GM19397 (cell line): ENCODE measurements around the gene SOX5.
"Not testable (repeated sequence)": the region's sequence is repeated elsewhere in the genome, so short reads cannot be mapped to it uniquely, and the experiment has no call there.

ENCODE experiments used
- ATAC-seq: cut with Tn5 transposase; IDR thresholded peaks from one replicate; pipeline ENCODE4 v1.9.1; 2021; ENCODE audit warnings: mild to moderate bottlenecking, moderate library complexity; ENCODE audit not compliant: unreplicated experiment

SOX5 gene

GRCh38 chr12:23911574-23911973, 37.9 kb downstream of the SOX5 start:
- ATAC-seq: no peak

DNA sequence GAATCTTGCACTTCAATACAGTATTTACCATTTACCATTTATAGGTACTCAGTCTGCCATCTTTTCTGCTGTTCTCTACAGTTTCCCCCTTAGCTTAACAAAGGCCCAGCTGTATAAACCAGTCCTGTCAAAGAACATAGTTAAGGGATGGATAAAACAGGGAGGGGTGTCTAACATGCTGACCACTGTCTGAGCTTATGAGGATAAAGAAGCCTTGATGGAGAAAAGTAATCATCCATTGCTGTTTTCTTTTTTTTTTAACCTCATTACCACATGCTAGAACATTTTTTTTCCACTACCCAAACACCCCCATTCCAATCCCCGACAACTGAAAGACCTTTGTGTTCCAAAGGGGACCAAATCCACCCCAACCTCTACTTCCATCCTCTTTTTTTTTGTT, 39.9 kb downstream of the SOX5 start:
- no peak for ATAC-seq

- no peak for ATAC-seq
Measured at GRCh38 chr12:23906329-23906728, 43.1 kb downstream of the SOX5 start.

DNA sequence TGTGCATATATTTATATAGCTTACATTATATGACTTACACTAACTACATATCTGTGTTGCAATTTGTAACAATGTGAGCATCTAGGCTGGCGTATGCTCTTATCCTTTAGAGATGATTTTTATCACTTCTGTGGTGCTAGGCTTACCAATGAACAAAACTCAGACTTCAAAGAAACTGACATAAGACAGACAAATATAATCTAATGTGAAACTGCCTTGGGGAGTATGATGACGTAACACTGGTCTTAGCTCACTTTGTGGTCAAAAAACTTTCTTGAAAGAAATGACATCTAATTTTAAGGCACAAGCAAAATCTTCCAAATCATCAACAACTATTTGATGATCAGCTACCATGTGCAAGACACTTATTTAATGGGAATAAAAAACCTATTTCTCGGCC, 50.0 kb downstream of the SOX5 start:
- ATAC-seq: no peak

- ATAC-seq: no peak
Measured at GRCh38 chr12:23898121-23898520, 51.3 kb downstream of the SOX5 start.

DNA sequence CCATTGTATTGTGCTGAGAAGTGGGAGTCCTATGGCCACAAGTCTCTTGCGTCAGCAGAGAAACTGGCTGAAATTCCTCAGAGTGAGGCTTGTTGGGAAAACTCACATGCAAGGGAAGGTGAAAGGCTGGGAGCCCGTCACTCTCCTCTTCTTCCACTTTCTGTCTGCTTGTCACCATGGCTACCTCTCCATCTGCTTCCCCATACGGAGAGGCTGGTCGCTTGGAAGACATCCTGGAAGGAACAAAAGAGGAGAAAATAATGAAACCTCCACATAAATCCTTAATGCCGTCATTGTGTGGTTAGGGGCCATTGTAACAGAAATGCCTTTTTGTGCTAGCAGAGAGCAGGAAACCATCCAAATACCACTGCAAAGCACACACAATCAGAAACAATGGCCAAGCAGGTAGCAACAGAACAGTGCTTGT, 53.7 kb downstream of the SOX5 start:
- no peak for ATAC-seq

- ATAC-seq: no peak
Measured at GRCh38 chr12:23893611-23894010, 55.9 kb downstream of the SOX5 start.

DNA sequence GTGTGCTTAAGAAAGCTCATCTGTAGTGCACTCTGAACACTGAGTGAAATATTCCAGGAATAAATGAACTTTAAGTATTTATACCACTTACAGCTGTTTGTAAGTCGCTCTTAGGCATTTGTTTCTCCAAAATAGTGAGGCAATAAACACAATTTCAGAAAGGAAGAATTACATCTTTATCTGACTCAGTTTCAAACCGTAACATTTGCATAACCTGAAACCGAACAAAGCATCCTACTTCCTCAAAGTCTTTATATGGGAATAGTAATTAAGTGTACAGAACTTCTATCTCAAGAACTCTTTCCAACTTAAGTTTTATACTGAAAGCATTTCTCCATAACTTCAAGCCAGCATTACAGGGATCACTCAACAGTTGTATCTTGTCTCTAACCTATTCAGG, 58.4 kb downstream of the SOX5 start:
- peak; percentile 60 for ATAC-seq

GRCh38 chr12:23889069-23889440, 60.4 kb downstream of the SOX5 start:
- no peak for ATAC-seq

- ATAC-seq: no peak
Measured at GRCh38 chr12:23888396-23889068, 60.9 kb downstream of the SOX5 start.

- no peak for ATAC-seq
Measured at GRCh38 chr12:23887055-23887835, 62.2 kb downstream of the SOX5 start.

DNA sequence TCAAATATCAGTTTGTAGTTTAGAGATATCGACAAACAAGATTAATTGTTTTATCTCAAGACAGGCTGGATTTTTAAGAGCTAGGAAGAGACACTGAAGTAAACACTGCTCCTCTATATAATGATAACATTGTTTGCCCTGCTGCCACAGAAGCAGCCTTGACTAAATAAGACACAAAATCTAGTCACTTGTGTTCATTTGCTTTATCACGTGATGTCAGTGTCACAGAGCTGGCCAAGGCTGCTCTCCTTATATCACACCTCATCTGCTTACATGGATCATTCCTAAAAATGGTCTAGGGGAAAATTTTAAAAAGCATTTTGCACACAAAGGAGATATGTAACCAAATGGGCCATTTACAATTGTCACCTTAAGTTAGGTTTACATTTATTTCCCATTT, 64.1 kb downstream of the SOX5 start:
- ATAC-seq: no peak

GRCh38 chr12:23884909-23885308, 64.6 kb downstream of the SOX5 start:
- ATAC-seq: no peak

GRCh38 chr12:23880988-23881387, 68.5 kb downstream of the SOX5 start:
- ATAC-seq: no peak

- not testable (repeated sequence) for ATAC-seq
Measured at GRCh38 chr12:23876618-23877017, 72.9 kb downstream of the SOX5 start.

DNA sequence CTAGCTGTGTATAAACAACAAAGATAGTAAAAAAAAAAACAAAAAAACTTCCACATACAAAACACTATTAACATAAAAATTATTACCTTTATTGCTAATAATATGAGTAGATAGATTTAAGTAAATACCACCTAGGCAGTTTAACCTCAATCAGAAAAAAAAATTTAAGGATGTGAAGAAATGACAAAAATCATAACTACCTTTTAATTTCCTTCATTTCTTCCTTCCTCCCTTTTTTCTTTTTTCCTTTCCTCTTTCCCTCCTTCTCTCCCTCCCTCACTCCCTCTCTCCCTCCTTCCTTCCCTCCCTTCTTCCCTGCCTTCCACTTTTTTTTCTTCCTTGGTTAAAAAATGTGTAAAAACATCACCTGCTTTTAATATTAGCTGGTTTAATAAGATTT, 81.7 kb downstream of the SOX5 start:
- no peak for ATAC-seq

- ATAC-seq: no peak
Measured at GRCh38 chr12:23862701-23863100, 86.8 kb downstream of the SOX5 start.

- ATAC-seq: no peak
Measured at GRCh38 chr12:23860019-23860418, 89.5 kb downstream of the SOX5 start.

DNA sequence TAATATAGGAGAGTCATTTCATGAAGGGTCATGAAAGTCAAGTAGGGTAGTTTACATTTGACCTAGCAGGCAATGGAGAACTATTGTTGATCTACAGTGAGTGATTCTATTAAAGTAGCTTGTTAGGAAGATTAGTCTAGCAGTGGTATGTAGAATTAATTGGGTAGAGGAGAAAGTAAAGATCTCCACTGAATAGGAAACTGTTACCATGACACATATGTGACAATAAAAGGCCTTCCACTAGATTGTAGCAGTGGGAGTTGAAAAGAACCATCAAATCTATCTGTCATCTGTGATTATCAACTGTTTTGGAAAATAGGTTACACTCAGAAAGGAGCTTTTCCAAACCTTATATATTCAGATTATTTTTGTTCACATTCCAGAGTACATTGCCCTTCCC, 92.3 kb downstream of the SOX5 start:
- no peak for ATAC-seq

- no peak for ATAC-seq
Measured at GRCh38 chr12:23855813-23856212, 93.7 kb downstream of the SOX5 start.

DNA sequence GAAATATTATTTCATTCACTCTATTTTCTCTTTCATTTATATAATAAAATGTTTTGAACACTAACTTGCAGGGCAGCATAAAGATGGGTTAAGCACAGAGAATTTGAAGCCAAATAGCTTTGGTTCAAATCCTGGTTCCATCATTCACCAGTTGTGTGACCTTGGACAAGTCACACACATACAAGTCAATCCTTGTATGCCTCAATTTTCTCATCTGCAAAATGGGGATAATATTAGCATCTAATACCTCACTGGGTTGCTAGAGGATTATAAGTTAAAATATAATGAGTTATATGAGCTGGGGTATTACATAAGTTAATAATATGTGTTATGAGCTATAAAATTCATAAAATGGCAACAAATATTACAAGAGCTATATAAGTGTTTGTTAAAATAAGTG, 94.9 kb downstream of the SOX5 start:
- ATAC-seq: no peak

GRCh38 chr12:23853640-23854039, 95.8 kb downstream of the SOX5 start:
- ATAC-seq: no peak

- ATAC-seq: no peak
Measured at GRCh38 chr12:23851602-23852001, 97.9 kb downstream of the SOX5 start.
